Type B pancreatic cell (in vitro differentiated cells): ENCODE data around the gene CCDC85A. TPM values are rescaled to one million over a fixed set of nuclear protein-coding genes. Genes with fewer than 3 reads are reported as not detected.

Source experiments
- DNase-seq: peaks from one replicate; pipeline ENCODE4 v3.0.0; 2021; ENCODE audit warnings: mixed read lengths; ENCODE audit not compliant: unreplicated experiment; ENCODE audit errors: extremely low spot score
- H3K27ac Mint-ChIP-seq: 2 replicates; pipeline ENCODE4 v1.8.0; 2021; ENCODE audit warnings: mild to moderate bottlenecking, mixed read lengths
- H3K27me3 Mint-ChIP-seq: 2 replicates; pipeline ENCODE4 v1.8.0; 2021; ENCODE audit warnings: mixed read lengths
- H3K36me3 Mint-ChIP-seq: 2 replicates; pipeline ENCODE4 v1.8.0; 2021; ENCODE audit warnings: mixed read lengths
- H3K4me1 Mint-ChIP-seq: one replicate; pipeline ENCODE4 v1.8.0; 2021; ENCODE audit warnings: mixed read lengths; ENCODE audit not compliant: unreplicated experiment
- H3K4me3 Mint-ChIP-seq: 2 replicates; pipeline ENCODE4 v1.8.0; 2021; ENCODE audit warnings: mild to moderate bottlenecking, mixed read lengths
- H3K9me3 Mint-ChIP-seq: 2 replicates; pipeline ENCODE4 v1.8.0; 2021; ENCODE audit warnings: mixed read lengths
- total RNA-seq: library from RNA; stranded (reverse); gene quantifications from 2 replicates; pipeline ENCODE4 v1.2.1, GENCODE V29; 2021; ENCODE audit warnings: low replicate concordance
- TF ChIP-seq, protein P1 (sequence below): fragments of 200-600 bp; sonication (generic); conservative IDR thresholded peaks from 2 replicates; pipeline ENCODE4 v1.5.0; 2021; ENCODE audit warnings: antibody characterized with exemption, mild to moderate bottlenecking

The CCDC85A gene
- total RNA-seq, 1 donor from 2014 or later = 2.1 TPM

DNA sequence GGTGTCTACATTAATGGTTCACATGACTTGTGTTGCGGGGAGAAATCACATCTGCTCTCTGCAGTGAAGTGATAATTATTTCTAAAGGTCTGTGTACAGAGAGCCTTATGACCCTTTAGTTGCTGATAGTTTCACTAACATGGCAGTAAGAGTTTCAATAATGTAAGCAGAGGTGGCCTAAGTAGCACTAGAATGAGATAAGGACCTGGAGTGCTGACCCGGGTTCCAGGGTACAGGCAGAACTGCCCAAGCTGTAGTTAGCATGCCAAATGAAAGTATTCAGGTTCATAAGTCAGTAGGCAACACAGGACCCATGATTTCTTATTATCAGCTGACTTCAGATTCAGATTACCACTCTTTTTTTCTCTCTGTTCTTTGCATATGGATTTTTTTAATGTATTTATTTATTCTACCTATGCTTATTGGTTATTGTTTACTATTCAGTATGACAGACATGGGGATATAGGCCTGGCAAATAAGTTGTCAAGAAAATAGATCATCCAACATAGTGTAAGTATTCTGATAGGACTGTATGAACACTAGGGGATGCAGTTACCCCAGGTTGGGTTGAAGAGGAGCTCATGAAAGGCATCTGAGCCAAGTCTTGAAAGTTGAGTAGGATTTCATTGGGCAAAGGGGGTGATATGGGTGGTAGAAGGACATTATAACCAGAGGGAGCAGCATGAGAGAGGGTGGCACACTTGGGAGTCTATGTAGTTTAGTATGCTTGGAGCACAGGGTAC lies 105.2 kb downstream of the CCDC85A start:
- peaks cover 6% of the 10 kb centered on the region for H3K9me3 Mint-ChIP-seq
- no peak overlapping the region for H3K4me3 Mint-ChIP-seq
- peak overlapping the region; percentile 12 for H3K27ac Mint-ChIP-seq
- no peaks in the 10 kb centered on the region for H3K36me3 Mint-ChIP-seq
- TF ChIP-seq, protein P1, sequence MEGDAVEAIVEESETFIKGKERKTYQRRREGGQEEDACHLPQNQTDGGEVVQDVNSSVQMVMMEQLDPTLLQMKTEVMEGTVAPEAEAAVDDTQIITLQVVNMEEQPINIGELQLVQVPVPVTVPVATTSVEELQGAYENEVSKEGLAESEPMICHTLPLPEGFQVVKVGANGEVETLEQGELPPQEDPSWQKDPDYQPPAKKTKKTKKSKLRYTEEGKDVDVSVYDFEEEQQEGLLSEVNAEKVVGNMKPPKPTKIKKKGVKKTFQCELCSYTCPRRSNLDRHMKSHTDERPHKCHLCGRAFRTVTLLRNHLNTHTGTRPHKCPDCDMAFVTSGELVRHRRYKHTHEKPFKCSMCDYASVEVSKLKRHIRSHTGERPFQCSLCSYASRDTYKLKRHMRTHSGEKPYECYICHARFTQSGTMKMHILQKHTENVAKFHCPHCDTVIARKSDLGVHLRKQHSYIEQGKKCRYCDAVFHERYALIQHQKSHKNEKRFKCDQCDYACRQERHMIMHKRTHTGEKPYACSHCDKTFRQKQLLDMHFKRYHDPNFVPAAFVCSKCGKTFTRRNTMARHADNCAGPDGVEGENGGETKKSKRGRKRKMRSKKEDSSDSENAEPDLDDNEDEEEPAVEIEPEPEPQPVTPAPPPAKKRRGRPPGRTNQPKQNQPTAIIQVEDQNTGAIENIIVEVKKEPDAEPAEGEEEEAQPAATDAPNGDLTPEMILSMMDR = no peak
- H3K27me3 Mint-ChIP-seq = peaks cover 5% of the 10 kb centered on the region
- DNase-seq = no peak
- no peaks in the 10 kb centered on the region for H3K4me1 Mint-ChIP-seq

GRCh38 chr2:56291711-56292110 lies 107.9 kb downstream of the CCDC85A start:
- DNase-seq = no peak
- TF ChIP-seq, protein P1 = no peak
- Mint-ChIP-seq H3K27ac (no peak overlapping the region), H3K27me3 (peaks cover 5% of the 10 kb centered on the region), H3K36me3 (no peaks in the 10 kb centered on the region), H3K4me1 (no peaks in the 10 kb centered on the region), H3K9me3 (peaks cover 6% of the 10 kb centered on the region), H3K4me3 (no peak overlapping the region)

DNA sequence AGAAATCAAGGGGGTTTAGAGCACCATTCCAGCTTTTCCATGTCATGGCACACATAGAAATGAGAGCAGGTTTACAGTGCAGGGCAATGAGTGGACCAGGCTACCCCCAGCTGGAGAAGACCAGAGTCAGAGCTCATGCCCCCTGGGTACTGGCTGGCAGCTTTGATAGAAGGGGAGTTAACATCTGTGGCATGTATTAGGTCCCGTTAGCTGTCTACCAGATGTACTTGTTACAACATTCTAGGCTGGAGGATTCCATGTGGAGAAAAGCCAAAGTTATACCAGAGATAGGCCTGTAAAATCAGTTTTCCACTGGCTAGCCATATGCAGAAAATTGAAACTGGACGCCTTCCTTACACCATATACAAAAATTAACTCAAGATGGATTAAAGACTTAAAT lies 109.2 kb downstream of the CCDC85A start:
- no peak overlapping the region for H3K27ac Mint-ChIP-seq
- no peak for DNase-seq
- peaks cover 6% of the 10 kb centered on the region for H3K9me3 Mint-ChIP-seq
- TF ChIP-seq, protein P1 = no peak
- no peaks in the 10 kb centered on the region for H3K4me1 Mint-ChIP-seq
- peaks cover 5% of the 10 kb centered on the region for H3K27me3 Mint-ChIP-seq
- H3K4me3 Mint-ChIP-seq = no peak overlapping the region
- H3K36me3 Mint-ChIP-seq = no peaks in the 10 kb centered on the region

DNA sequence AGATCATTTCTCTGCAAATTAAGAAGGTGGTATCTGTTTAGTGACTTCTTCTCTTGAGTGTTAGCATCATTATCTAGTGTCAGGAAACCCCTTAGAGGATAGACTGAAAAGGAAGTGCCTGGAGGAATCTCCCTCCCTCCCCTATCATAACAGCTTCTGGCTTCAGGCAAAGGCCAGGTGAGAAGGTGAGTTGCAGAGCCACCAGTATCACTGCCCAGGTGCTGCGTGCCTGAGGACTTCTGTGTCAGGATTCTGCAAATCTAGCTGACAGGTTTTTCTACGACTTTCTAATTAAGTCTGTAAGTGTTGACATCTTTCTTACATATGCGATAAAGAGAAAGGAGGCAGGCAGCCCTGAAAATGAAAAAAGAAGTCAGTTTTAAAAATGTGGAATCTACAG lies 111.9 kb downstream of the CCDC85A start:
- H3K4me1 Mint-ChIP-seq = no peaks in the 10 kb centered on the region
- TF ChIP-seq, protein P1 = no peak
- H3K27ac Mint-ChIP-seq = no peak overlapping the region
- no peak for DNase-seq
- H3K36me3 Mint-ChIP-seq = no peaks in the 10 kb centered on the region
- H3K4me3 Mint-ChIP-seq = no peak overlapping the region
- peaks cover 6% of the 10 kb centered on the region for H3K9me3 Mint-ChIP-seq
- no peaks in the 10 kb centered on the region for H3K27me3 Mint-ChIP-seq

GRCh38 chr2:56297671-56298070 lies 113.9 kb downstream of the CCDC85A start:
- no peaks in the 10 kb centered on the region for H3K36me3 Mint-ChIP-seq
- no peaks in the 10 kb centered on the region for H3K27me3 Mint-ChIP-seq
- no peaks in the 10 kb centered on the region for H3K9me3 Mint-ChIP-seq
- H3K4me1 Mint-ChIP-seq = no peaks in the 10 kb centered on the region
- no peak for DNase-seq
- H3K27ac Mint-ChIP-seq = no peak overlapping the region
- H3K4me3 Mint-ChIP-seq = no peak overlapping the region
- TF ChIP-seq, protein P1 = no peak
